Neural cell (in vitro differentiated cells): ENCODE measurements around the gene SOCS6.

Experiments
- CTCF ChIP-seq: fragments of 450-650 bp; IDR thresholded peaks from 2 replicates; pipeline ENCODE4 v1.5.1; 2014; ENCODE audit warnings: antibody characterized with exemption, mild to moderate bottlenecking, moderate library complexity; ENCODE audit not compliant: poor library complexity, severe bottlenecking
- EZH2 ChIP-seq: fragments of 200-600, 300-800 bp; shearing (Covaris generic), sonication (generic); IDR thresholded peaks from 2 replicates; pipeline ENCODE4 v1.6.1; 2014; ENCODE audit warnings: antibody characterized with exemption, low read length, borderline replicate concordance, mild to moderate bottlenecking; ENCODE audit not compliant: insufficient read depth, poor library complexity, severe bottlenecking
- MXI1 ChIP-seq: fragments of 450-650 bp; conservative IDR thresholded peaks from 2 replicates; pipeline ENCODE4 v1.6.1; 2014; ENCODE audit warnings: antibody characterized with exemption, mild to moderate bottlenecking; ENCODE audit not compliant: poor library complexity, severe bottlenecking
- POLR2AphosphoS5 ChIP-seq: IDR thresholded peaks from 2 replicates; pipeline ENCODE4 v1.6.1; 2012
- SMC3 ChIP-seq: fragments of 450-650 bp; conservative IDR thresholded peaks from 2 replicates; pipeline ENCODE4 v1.6.1; 2014; ENCODE audit warnings: antibody characterized with exemption, mild to moderate bottlenecking, moderate library complexity; ENCODE audit not compliant: poor library complexity
- TAF1 ChIP-seq: IDR thresholded peaks from 2 replicates; pipeline ENCODE4 v1.6.1; 2012; ENCODE audit warnings: low read depth

GRCh38 chr18:70321616-70322015 lies 32.8 kb downstream of the SOCS6 start:
- TF ChIP-seq POLR2AphosphoS5, result no peak
- TF ChIP-seq CTCF, result no peak
- no peak for TF ChIP-seq EZH2
- TF ChIP-seq SMC3, result no peak
- TF ChIP-seq MXI1, result no peak
- TF ChIP-seq TAF1, result no peak
